Transverse colon (tissue), 4 donors: ENCODE results near the gene ZDHHC11.

Experiments used
- CTCF ChIP-seq, 5 experiments: fragments of 200-600 bp in 3 of 5; fragments of 450-650 bp in 2 of 5; sonication (generic) in 3 of 5; IDR thresholded peaks; 1 replicate in 2 of 5; 2 replicates in 3 of 5; pipeline ENCODE4 v1.5.1; 2016 to 2017; ENCODE audit warnings: antibody characterized with exemption in 5 of 5, inconsistent platforms in 3 of 5, mild to moderate bottlenecking in 2 of 5, moderate library complexity in 1 of 5
- EP300 ChIP-seq: sonication (generic); formaldehyde crosslinking; IDR thresholded peaks from one replicate; pipeline ENCODE4 v1.6.1; 2017; ENCODE audit warnings: antibody characterized with exemption, low read depth
- POLR2A ChIP-seq: fragments of 450-650 bp; IDR thresholded peaks from one replicate; pipeline ENCODE4 v1.6.1; 2016; ENCODE audit warnings: antibody characterized with exemption, mild to moderate bottlenecking, moderate library complexity
- POLR2AphosphoS5 ChIP-seq, 3 donors: sonication (generic); formaldehyde crosslinking; IDR thresholded peaks; one replicate each; pipeline ENCODE4 v1.6.1; 2016; ENCODE audit warnings: antibody characterized with exemption in 3 of 3

- no peak for TF ChIP-seq CTCF (IDR thresholded peaks at IDR 0.05)
- TF ChIP-seq POLR2AphosphoS5 (IDR thresholded peaks at IDR 0.05) = no peak
- TF ChIP-seq POLR2A = no peak
- no peak for TF ChIP-seq EP300
Measured at GRCh38 chr5:893711-894110, 42.9 kb upstream of the ZDHHC11 start.
